NCI-H524 treated with DMSO at 0.1 percent for 48 hours (cell line): ENCODE results near the gene NASP.
A peak's percentile ranks its signal among the peaks of the same experiment; 100 is the strongest.

Source experiments
- DNase-seq: peaks from one replicate; lab custom pipeline; 2025; lab: John Stamatoyannopoulos, UW

Gene NASP

GRCh38 chr1:45583666-45584350 lies at the start of gene NASP:
Gene NASP (plus strand): TSS chr1:45584041. CDS start chr1:45584147, 106 bp downstream.
- DNase-seq, result peak; percentile 36

DNA sequence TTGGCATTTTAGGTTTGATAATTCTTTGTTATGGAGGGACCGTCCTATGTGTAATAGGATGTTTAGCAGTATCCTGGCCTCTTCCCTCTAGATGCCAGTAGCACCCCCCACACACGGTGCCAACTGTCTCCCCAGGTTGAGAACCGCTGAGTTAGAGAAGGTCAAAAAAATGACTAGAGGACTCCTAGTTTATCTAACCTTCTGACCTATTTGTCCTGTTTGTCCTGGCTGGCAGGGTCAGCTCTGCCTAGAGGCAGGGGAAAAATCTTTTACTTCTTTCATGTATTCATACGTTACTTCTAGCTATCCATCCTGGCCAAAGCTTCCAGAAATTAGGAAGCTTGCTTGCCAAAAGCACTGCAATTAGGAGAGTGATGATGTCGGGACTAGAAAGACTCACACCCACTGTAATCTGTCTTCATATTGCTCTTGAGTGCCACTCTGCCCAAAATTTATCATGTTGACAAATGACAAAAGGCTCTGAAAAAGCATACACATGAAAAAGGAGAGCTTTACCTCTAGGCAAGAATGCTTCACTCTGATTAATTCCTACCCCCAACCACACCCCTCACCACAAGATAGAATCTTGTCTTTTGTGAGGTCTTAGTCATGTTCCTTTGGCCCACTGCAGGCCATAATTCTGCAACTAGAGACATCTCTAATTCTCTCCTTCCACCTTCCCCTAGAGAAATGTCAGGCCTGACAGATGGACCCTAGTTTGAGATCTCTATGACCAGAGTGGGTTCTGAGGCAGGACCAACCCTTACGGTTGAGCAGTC lies 47.7 kb upstream of the NASP start:
- DNase-seq, result no peak

DNA sequence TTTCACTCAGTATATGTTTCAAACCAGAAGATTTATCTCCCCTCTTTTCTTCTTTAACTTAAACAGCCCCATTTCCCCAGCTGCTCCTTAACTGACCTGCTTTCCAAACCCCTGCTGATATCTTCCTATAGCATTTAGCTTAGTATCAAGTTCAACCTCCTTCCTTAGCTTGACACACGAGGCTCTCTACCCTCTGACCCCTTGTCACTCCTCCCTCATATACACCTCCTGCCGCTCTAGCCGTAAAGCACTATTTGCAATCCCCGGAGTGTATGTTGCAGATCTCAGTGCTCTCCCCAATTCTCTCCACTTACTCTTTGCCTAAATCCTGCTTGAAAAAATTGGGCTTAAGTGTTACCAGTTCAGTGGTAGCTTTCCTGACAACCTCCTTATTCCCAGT lies 47.0 kb upstream of the NASP start:
- DNase-seq, result no peak

DNA sequence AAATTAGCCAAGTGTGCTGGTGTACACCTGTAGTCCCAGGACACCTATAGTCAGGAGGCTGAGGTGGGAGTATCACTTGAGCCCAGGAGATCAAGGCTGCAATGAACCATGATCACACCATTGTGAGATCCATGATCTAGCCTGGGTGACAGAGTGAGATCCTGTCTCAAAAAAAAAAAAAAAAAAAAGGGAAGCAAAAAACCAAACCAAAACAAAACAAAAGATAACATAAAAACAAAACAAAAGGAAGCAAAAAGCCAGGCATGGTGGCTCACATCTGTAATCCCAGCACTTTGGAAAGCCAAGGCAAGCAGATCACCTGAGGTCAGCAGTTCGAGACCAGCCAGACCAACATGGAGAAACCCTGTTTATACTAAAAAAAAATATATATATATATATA lies 42.6 kb upstream of the NASP start:
- no peak for DNase-seq

DNA sequence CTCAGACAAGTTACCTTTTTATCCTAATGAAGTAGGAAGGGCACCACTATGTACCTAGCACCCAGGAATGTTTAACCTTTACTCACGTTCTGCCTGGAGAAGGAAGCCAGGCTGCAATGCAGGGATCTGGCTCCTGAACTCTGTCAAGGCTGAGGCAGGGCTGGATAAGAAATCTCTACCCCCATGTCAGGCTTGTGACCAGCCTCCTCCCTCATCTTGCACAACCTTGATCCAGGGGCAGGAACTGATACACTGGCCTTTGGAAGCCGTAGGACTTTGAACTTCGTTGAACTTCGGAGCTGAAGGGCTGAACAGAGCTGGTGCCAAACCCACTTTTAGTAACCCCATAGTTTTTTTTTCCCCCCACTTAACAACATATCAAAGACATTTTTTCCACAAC lies 41.2 kb upstream of the NASP start:
- DNase-seq, result no peak

DNA sequence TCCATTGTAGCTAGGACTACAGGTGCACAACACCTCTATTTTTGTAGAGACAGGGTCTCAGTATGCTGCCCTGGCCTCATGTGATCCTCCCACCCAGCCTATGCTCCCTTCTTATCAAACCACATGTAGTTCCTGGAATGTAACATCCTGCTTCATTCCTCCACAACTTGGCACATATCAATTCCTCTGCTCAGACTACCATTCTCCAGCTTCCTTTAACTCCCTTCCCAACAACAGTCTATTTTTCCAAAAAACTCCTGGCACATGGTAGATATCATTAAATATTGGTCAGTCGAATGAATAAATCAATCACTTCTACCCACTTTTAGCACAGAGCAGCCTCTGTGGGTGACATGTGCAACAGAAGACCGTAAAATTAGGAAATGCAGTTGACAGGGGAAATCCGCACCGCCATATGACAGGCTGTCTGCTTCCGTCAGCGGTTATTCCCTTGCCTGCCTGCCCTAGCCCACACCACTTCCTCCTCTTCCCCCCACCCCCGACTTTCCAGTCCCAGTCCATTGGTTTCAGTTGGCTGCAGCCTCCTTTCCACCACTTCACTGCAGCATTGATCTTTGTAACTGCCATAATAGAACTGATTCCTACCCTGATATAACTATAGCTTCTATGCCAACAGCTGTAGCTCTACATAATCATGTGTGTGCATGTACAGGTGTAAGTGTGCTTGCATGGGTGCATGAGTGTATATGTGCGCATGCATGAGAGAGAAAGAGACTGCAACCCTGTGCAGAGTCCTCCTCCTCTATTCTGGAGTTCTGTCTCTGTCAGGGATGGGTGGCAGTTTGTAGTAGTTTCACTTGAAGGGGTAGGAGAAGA lies 40.0 kb upstream of the NASP start:
- no peak for DNase-seq

- no peak for DNase-seq
Measured at GRCh38 chr1:45544530-45544929, 39.3 kb upstream of the NASP start.

DNA sequence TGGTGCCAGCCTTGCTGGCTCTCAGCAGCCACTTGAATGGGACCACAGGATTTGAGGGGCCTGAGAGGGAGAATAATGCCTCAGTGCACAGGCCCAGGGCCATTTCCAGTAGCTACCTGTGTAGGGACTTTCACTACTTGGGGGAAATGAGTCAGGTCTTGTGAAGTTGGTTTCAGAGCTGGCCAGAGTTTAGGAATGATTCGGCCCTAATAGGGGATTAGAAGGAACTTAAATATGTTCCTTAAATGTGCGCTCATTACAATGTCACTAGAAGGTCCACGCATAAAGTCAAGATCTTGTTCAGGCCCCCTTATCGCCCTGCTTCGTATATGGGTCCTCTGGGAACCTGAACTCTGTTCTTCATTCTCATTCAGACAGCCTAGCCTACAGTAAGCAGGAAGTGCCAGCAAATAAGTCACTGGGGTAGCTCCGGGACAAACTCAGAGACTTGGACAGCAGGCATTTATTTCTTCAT lies 38.8 kb upstream of the NASP start:
- no peak for DNase-seq

GRCh38 chr1:45545553-45546310 lies 38.1 kb upstream of the NASP start:
- no peak for DNase-seq

GRCh38 chr1:45550401-45551351 lies 33.2 kb upstream of the NASP start, which contains the start of gene AKR1A1:
Gene AKR1A1 (plus strand): TSS chr1:45550826. CDS start chr1:45561795, 10,969 bp downstream.
- DNase-seq, result peak; percentile 53

DNA sequence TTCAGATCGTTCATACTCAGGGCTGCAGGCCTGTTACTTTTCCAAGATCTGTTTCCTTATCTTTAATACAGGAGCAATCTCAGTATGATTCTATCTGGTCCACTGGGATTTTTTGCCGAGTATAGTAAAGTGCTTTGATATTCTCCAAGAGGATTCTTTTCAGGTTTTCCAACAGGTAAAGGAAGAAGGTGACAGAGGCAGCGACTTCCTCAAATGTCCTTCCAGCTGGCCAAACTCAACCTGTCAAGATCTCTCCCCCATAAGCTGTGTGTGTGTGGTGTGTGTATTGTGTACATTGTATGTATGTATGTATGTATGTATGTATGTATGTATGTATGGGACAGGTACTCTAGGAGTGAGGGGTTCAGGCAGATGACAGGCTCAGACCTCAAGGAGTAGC lies 32.2 kb upstream of the NASP start:
- DNase-seq, result no peak

- DNase-seq, result no peak
Measured at GRCh38 chr1:45552331-45552730, 31.5 kb upstream of the NASP start.

GRCh38 chr1:45554198-45554597 lies 29.6 kb upstream of the NASP start:
- no peak for DNase-seq

DNA sequence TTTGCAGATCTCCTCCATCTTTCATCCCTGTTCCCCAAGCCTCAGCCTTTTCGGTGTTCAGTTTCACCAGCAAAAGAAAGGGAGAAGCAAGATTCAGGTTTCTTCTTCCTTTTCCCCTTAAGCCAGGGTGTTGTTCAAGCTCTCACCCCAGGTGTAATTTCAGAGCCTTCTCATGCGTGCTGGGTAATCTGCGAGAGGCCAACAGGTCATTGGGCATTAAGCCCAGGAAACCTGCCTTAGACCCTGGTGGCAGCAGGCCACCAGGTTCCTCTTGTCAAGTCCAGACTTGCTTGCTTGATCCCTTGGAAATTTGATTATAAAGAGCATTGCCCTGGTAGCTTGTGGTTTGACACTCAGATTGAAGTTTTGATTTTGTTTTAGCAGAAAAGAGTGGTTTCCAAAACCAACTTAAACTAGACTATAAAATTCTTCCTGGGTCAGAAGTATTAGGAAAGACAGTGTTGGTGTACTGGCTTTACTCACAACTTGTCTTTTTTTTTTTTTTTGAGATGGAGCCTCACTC lies 26.4 kb upstream of the NASP start:
- no peak for DNase-seq

DNA sequence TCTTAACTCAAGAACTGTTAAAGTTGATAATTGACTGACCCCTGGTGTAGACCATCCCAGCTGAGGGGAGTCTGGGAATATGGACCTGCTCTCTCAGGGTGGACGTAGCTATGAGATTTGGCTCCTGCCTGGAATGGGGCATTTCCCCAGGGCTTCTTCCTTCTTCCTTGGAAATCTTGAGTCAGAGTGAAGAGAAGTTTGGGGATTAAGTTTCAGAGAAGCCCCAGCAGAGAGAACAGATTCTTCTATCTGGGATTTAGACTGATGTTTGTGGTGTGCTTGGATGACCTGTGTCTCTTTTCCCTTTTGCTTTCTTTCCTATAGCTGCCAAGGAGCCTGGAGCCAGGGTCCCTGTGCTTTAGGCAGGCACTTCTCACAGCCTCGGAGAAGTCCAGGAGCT lies 20.0 kb upstream of the NASP start:
- no peak for DNase-seq

DNA sequence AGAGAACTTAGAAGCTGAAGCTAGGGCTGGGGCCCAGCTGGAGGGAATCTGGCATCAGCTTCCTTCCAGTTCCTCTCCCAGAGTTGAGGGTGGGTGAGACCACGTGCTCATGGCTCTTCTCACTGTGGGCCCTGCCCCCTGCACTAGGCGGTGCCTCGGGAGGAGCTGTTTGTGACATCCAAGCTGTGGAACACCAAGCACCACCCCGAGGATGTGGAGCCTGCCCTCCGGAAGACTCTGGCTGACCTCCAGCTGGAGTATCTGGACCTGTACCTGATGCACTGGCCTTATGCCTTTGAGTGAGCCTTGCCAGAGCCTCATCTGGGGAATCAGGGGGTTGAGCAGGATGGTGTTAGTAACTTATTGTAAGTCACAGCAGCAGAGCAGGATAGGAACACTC lies 17.1 kb upstream of the NASP start:
- DNase-seq, result no peak

- no peak for DNase-seq
Measured at GRCh38 chr1:45567911-45568310, 15.9 kb upstream of the NASP start.

GRCh38 chr1:45568421-45568820 lies 15.4 kb upstream of the NASP start:
- no peak for DNase-seq

- DNase-seq, result no peak
Measured at GRCh38 chr1:45569571-45569961, 14.3 kb upstream of the NASP start.

DNA sequence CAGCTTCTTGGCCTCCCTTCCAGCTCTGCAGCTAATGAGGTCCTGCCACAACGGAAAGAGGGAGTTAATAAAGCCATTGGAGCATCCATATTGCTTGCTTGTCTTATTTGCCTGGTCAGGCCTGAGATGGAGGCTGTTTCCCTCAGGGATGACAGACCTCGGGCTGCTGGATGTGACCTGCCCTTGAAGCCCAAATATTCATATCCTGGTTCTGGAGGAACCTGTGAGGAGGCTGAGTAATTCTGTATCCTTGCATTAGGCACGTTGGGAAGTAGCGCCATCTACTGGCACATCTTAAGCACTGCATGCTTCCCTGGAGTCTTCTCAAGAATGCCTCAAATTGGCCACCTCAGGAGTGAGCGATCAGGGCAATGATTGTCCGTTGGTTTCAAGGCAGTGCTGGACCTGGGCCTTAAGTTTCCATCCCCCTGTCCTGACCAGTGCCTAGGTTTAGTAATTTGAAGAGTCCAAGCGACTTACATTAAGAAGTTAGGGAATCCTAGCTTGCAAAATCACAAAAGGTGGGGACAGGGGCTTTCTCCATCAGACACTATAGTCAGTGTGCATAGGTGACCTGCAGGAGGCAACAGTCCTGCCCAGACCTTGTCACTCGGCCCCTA lies 13.8 kb upstream of the NASP start:
- DNase-seq, result no peak
